ENCODE measurements around the gene IP6K2. TPM values are rescaled to one million over a fixed set of nuclear protein-coding genes. Genes with fewer than 3 reads are reported as not detected.

The IP6K2 gene
- total and polyA plus RNA-seq, 2 experiments from 2014 or later: 97.0 to 97.4 TPM

- ATAC-seq (no peak), DNase-seq (ENCODE audit: low spot score) (no peak)
- Histone ChIP-seq H3K79me2 (replicated peaks; ENCODE audit: insufficient read depth) (0 out of 2 replicates have a peak, but pooled peaks cover 5% of the 10 kb centered on the region), H3K4me2 (no peak overlapping the region), H3F3A (replicated peaks; ENCODE audit: low read depth) (no peaks in the 10 kb centered on the region), H4K20me1 (replicated peaks; ENCODE audit: insufficient read depth) (peaks cover 2% of the 10 kb centered on the region; the same call in 1 of the 2 replicates), H3K36me3 (ENCODE audit: insufficient read depth) (no peaks in the 10 kb centered on the region), H3K27ac (ENCODE audit: low read depth) (no peak overlapping the region), H3K27me3 (ENCODE audit: insufficient read depth) (no peaks in the 10 kb centered on the region), H3K4me1 (ENCODE audit: insufficient read depth) (no peaks in the 10 kb centered on the region), H3K9me2 (ENCODE audit: insufficient read depth) (no peaks in the 10 kb centered on the region), H2AFZ (no peak overlapping the region), H3K4me3 (no peak overlapping the region)
- Mint-ChIP-seq H3K4me3 (no peak overlapping the region), H3K36me3 (ENCODE audit: low read depth) (peaks cover 67% of the 10 kb centered on the region), H3K4me1 (peaks cover 2% of the 10 kb centered on the region), H3K27me3 (ENCODE audit: insufficient read depth, low read depth, poor library complexity) (peaks cover 15% of the 10 kb centered on the region), H3K27ac (no peak overlapping the region), H3K9me3 (no peaks in the 10 kb centered on the region; the same call in 2 of the 3 replicates)
- TF ChIP-seq CTCF (conservative IDR thresholded peaks at IDR 0.05; ENCODE audit: low read depth in 2 of 2): no peak
- TF ChIP-seq ZNF331 (CRISPR knock-in tag; IDR thresholded peaks at IDR 0.05; ENCODE audit: low read depth): no peak
- no peak for TF ChIP-seq ETS1 (IDR thresholded peaks at IDR 0.05)
- TF ChIP-seq ZNF462 (CRISPR knock-in tag; IDR thresholded peaks at IDR 0.05): no peak
- TF ChIP-seq REST (IDR thresholded peaks at IDR 0.05; ENCODE audit: unreplicated experiment): no peak
These were observed 38.2 kb downstream of the IP6K2 start for GRCh38 chr3:48678566-48679380.

All from GM23338 (cell line).